GM18519 (cell line): ENCODE measurements around the gene STAT6.
"Not testable (repeated sequence)": the region's sequence is repeated elsewhere in the genome, so short reads cannot be mapped to it uniquely, and the experiment has no call there.

Experiments used
- ATAC-seq: cut with Tn5 transposase; IDR thresholded peaks from one replicate; pipeline ENCODE4 v1.9.1; 2021; ENCODE audit warnings: mild to moderate bottlenecking, moderate library complexity; ENCODE audit not compliant: unreplicated experiment, low FRiP score

The STAT6 gene

GRCh38 chr12:57088354-57089270, 22.6 kb downstream of the STAT6 start, which contains the start of gene NAB2:
TSS of gene NAB2 (plus strand) at chr12:57089114. CDS start at chr12:57089272, 158 bp downstream.
- ATAC-seq, result no peak

- no peak for ATAC-seq
Measured at GRCh38 chr12:57087691-57088353, 23.3 kb downstream of the STAT6 start.

GRCh38 chr12:57087010-57087690, 24.0 kb downstream of the STAT6 start:
- ATAC-seq, result no peak

GRCh38 chr12:57086493-57087009, 24.6 kb downstream of the STAT6 start:
- no peak for ATAC-seq

- ATAC-seq, result no peak
Measured at GRCh38 chr12:57085999-57086492, 25.1 kb downstream of the STAT6 start.

GRCh38 chr12:57080855-57081254, 30.3 kb downstream of the STAT6 start:
- ATAC-seq, result no peak

- ATAC-seq, result no peak
Measured at GRCh38 chr12:57079821-57080220, 31.3 kb downstream of the STAT6 start.

GRCh38 chr12:57078519-57079404, 32.4 kb downstream of the STAT6 start, which contains the start of gene NEMP1:
TSS of gene NEMP1 (minus strand) at chr12:57078791. CDS start at chr12:57078745, 46 bp downstream.
- peak; percentile 85 for ATAC-seq

- ATAC-seq, result not testable (repeated sequence)
Measured at GRCh38 chr12:57073566-57074450, 37.4 kb downstream of the STAT6 start.

GRCh38 chr12:57072661-57073060, 38.5 kb downstream of the STAT6 start:
- no peak for ATAC-seq

GRCh38 chr12:57069523-57069922, 41.6 kb downstream of the STAT6 start:
- ATAC-seq, result peak; percentile 65

- ATAC-seq, result no peak
Measured at GRCh38 chr12:57066245-57066644, 44.9 kb downstream of the STAT6 start.

- ATAC-seq, result peak; percentile 82
Measured at GRCh38 chr12:57063991-57064685, 47.0 kb downstream of the STAT6 start.

- ATAC-seq, result no peak
Measured at GRCh38 chr12:57058454-57058853, 52.7 kb downstream of the STAT6 start.

GRCh38 chr12:57057067-57057751, 54.0 kb downstream of the STAT6 start:
- no peak for ATAC-seq

GRCh38 chr12:57055824-57056223, 55.3 kb downstream of the STAT6 start:
- ATAC-seq, result no peak

- ATAC-seq, result not testable (repeated sequence)
Measured at GRCh38 chr12:57053901-57054300, 57.3 kb downstream of the STAT6 start.
